VCaP (cell line): Measurements from ENCODE around the gene ATRNL1.

Source experiments
- H3K27ac ChIP-seq: fragments of 450-650 bp; 2 replicates; pipeline ENCODE4 v1.5.1; 2017
- CTCF ChIP-seq: fragments of 450-650 bp; conservative IDR thresholded peaks from 2 replicates; pipeline ENCODE4 v1.5.1; 2017; ENCODE audit warnings: mild to moderate bottlenecking, moderate library complexity

Gene ATRNL1

GRCh38 chr10:115093286-115093775 lies at the start of gene ATRNL1:
Gene ATRNL1, plus strand, starts transcription at chr10:115093365. Its CDS starts 386 bp downstream, at chr10:115093751.
- peak within 1 kb of the TSS; percentile 81 for H3K27ac ChIP-seq
- TF ChIP-seq CTCF, result no peak

DNA sequence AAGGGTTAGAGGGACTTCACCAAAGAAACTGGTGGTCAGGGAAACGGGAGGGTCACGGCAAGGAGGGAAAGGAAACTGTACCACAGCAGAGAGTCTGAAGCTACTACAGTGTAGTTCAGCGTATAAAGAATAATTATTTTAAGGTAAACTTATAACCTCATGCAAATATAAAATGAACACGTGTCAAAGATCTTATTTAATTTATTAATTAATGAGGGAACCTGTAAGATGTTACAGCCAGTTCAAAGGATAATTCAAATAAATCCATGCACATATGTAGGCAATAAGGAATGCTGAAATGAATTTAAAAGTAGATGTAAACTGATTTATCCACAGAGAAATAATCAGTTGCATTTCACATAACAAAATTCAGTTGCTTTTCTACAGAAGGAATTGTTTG lies 49.4 kb upstream of the ATRNL1 start:
- no peak overlapping the region for H3K27ac ChIP-seq
- no peak for TF ChIP-seq CTCF

DNA sequence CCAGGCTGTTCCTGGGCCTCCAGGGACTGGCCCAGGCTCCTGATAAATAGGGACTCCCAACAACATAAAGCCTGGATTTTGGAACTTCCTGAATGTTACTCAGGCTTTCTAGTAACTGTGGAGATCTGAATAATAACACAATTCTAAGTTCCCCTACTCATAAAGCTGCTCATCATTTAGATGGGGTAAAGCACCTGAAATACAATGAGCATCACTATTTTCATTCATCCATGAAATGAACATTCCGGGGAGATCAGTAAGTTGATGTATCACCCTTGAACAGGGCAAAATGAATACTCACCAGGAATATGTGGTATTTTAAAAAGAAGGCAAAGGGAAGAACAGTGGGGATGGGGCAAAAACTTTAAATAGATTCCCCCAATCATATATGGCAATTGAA lies 48.3 kb upstream of the ATRNL1 start:
- no peak overlapping the region for H3K27ac ChIP-seq
- TF ChIP-seq CTCF, result no peak

- H3K27ac ChIP-seq, result no peak overlapping the region
- no peak for TF ChIP-seq CTCF
These were observed 47.7 kb upstream of the ATRNL1 start for GRCh38 chr10:115045499-115045898.

- TF ChIP-seq CTCF, result no peak
- no peak overlapping the region for H3K27ac ChIP-seq
These were observed 46.4 kb upstream of the ATRNL1 start for GRCh38 chr10:115046686-115047236.

DNA sequence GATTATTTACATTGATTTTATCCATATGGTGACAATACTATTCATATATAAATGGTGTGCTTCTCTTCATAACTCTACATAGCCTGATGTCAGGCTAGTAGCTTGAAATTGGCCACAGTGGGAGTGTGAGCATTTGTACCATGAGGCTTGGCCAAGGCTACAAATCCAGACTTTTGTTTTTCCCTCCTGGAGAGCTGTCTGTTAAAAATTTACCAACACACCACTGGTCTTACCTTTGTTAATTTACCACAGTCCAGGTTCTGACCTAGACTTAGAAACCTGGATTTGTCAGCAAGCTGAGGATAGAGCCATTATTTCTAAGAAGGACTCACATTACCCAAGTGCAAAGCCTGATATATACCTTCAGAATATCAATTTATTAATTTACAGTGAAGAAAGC lies 45.5 kb upstream of the ATRNL1 start:
- TF ChIP-seq CTCF, result no peak
- no peak overlapping the region for H3K27ac ChIP-seq

- no peak overlapping the region for H3K27ac ChIP-seq
- no peak for TF ChIP-seq CTCF
These were observed 43.8 kb upstream of the ATRNL1 start for GRCh38 chr10:115049318-115049717.

- H3K27ac ChIP-seq, result no peak overlapping the region
- TF ChIP-seq CTCF, result no peak
These were observed 43.2 kb upstream of the ATRNL1 start for GRCh38 chr10:115049960-115050359.
